BLaER1 treated with 17β-estradiol and CSF1 and Interleukin-3, amounts not matched to agents 10 nM and 100 nM (cell line): ENCODE results near the gene FOXL1.

Experiments
- H3K27ac ChIP-seq, 11 experiments: shearing (Covaris generic); formaldehyde crosslinking; 2 replicates each; pipeline ENCODE4 v1.8.1; 2022
- H3K27me3 ChIP-seq, 11 experiments: shearing (Covaris generic); formaldehyde crosslinking; 2 replicates each; pipeline ENCODE4 v1.8.1; 2022
- H3K36me3 ChIP-seq, 11 experiments: shearing (Covaris generic); formaldehyde crosslinking; 2 replicates each; pipeline ENCODE4 v1.8.1; 2022
- H3K4me1 ChIP-seq, 10 experiments: shearing (Covaris generic); formaldehyde crosslinking; 2 replicates each; pipeline ENCODE4 v1.8.1; 2022
- H3K4me2 ChIP-seq, 11 experiments: shearing (Covaris generic); formaldehyde crosslinking; 2 replicates each; pipeline ENCODE4 v1.8.1; 2022
- H3K4me3 ChIP-seq, 10 experiments: shearing (Covaris generic); formaldehyde crosslinking; 2 replicates each; pipeline ENCODE4 v1.8.1; 2022
- H3K9ac ChIP-seq, 11 experiments: shearing (Covaris generic); formaldehyde crosslinking; 2 replicates each; pipeline ENCODE4 v1.8.1; 2022
- H3K9me3 ChIP-seq, 11 experiments: shearing (Covaris generic); formaldehyde crosslinking; replicated peaks in 1 of 11; 2 replicates each; pipeline ENCODE4 v1.8.1; 2022
- H4K20me1 ChIP-seq, 11 experiments: shearing (Covaris generic); formaldehyde crosslinking; 2 replicates each; pipeline ENCODE4 v1.8.1; 2022
- Cebpa-rat ChIP-seq, 11 experiments: shearing (Covaris generic); IDR thresholded peaks; 2 replicates each; pipeline ENCODE4 v1.8.1; 2022

The FOXL1 gene

GRCh38 chr16:86609661-86610060, 31.3 kb downstream of the FOXL1 start:
- Histone ChIP-seq H3K27ac (no peak overlapping the region), H3K27me3 (no peaks in the 10 kb centered on the region), H3K9me3 (peaks cover 0 to 25% (median 9%) of the 10 kb centered on the region in 11 experiments; a peak in 10 of 22 replicates), H4K20me1 (no peaks in the 10 kb centered on the region), H3K4me2 (peak overlapping the region in 8 of 11 experiments; percentile 6 to 63 (median 28); a peak in 12 of 22 replicates), H3K4me3 (no peak overlapping the region), H3K4me1 (peaks cover 0 to 40% (median 32%) of the 10 kb centered on the region in 10 experiments; a peak in 14 of 20 replicates), H3K9ac (no peak overlapping the region), H3K36me3 (no peaks in the 10 kb centered on the region)
- TF ChIP-seq Cebpa-rat (IDR thresholded peaks at IDR 0.05): no peak

- Histone ChIP-seq H3K27me3 (no peaks in the 10 kb centered on the region), H3K27ac (no peak overlapping the region), H3K4me3 (no peak overlapping the region), H3K4me1 (peaks cover 0 to 39% (median 31%) of the 10 kb centered on the region in 10 experiments; a peak in 14 of 20 replicates), H3K4me2 (peak overlapping the region in 5 of 11 experiments; percentile 14 to 63 (median 15); a peak in 5 of 22 replicates), H4K20me1 (no peaks in the 10 kb centered on the region), H3K9me3 (peaks cover 0 to 18% (median 4%) of the 10 kb centered on the region in 11 experiments; a peak in 10 of 22 replicates), H3K36me3 (no peaks in the 10 kb centered on the region), H3K9ac (no peak overlapping the region)
- TF ChIP-seq Cebpa-rat (IDR thresholded peaks at IDR 0.05): no peak
Measured at GRCh38 chr16:86610779-86611524, 32.6 kb downstream of the FOXL1 start.

DNA sequence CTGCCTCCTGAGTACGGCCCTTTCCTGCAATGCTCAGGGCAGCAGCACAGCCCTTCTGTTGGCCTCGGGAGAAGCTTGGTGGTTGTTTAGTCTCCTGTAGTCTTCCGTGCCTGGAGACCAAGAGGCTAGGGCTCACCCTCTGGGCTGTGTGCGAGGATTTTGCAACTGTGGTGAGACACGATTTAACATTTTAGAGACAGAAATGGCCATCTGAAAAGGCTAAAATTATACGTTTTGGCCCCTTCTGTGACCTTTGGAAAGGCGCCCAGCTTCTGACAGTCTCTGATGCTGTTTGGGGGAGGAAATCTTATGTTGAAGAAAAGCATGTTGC, 33.1 kb downstream of the FOXL1 start:
- peaks cover 0 to 15% (median 0%) of the 10 kb centered on the region in 11 experiments; a peak in 5 of 22 replicates for H3K9me3 ChIP-seq
- no peak overlapping the region for H3K4me3 ChIP-seq
- peaks cover 0 to 39% (median 31%) of the 10 kb centered on the region in 10 experiments; a peak in 14 of 20 replicates for H3K4me1 ChIP-seq
- H3K36me3 ChIP-seq: no peaks in the 10 kb centered on the region
- no peak overlapping the region for H3K9ac ChIP-seq
- no peak for TF ChIP-seq Cebpa-rat (IDR thresholded peaks at IDR 0.05)
- no peak overlapping the region for H3K27ac ChIP-seq
- no peaks in the 10 kb centered on the region for H3K27me3 ChIP-seq
- no peaks in the 10 kb centered on the region for H4K20me1 ChIP-seq
- H3K4me2 ChIP-seq: peak overlapping the region in 4 of 11 experiments; percentile 14 to 63 (median 16); a peak in 1 of 22 replicates

GRCh38 chr16:86611941-86612340, 33.6 kb downstream of the FOXL1 start:
- no peaks in the 10 kb centered on the region for H3K27me3 ChIP-seq
- no peaks in the 10 kb centered on the region for H4K20me1 ChIP-seq
- no peak overlapping the region for H3K27ac ChIP-seq
- H3K36me3 ChIP-seq: no peaks in the 10 kb centered on the region
- no peak overlapping the region for H3K4me3 ChIP-seq
- no peak overlapping the region for H3K4me2 ChIP-seq
- no peak for TF ChIP-seq Cebpa-rat (IDR thresholded peaks at IDR 0.05)
- peaks cover 0 to 39% (median 31%) of the 10 kb centered on the region in 10 experiments; a peak in 14 of 20 replicates for H3K4me1 ChIP-seq
- H3K9ac ChIP-seq: no peak overlapping the region
- H3K9me3 ChIP-seq: peaks cover 0 to 10% (median 0%) of the 10 kb centered on the region in 11 experiments; a peak in 5 of 22 replicates

DNA sequence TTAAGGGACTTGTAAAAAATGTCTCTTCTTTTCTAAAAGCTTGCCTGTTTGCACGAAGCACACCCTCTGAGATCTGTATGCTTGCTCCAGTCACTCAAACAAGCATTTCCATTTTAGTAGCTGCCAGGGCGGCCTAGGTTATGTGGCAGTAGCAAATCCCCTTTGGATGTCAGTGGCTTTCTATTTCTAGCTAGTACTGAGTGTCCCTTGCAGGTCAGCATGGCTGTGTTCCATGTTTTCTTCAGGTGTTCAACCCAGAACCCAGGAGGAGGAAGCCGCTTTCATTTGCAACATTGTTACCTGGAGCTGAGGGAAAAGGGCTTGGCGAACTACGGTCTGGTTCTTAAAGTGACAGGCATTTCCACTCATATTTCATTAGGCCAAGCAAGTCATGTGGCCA, 36.4 kb downstream of the FOXL1 start:
- H3K27me3 ChIP-seq: no peaks in the 10 kb centered on the region
- no peak overlapping the region for H3K27ac ChIP-seq

DNA sequence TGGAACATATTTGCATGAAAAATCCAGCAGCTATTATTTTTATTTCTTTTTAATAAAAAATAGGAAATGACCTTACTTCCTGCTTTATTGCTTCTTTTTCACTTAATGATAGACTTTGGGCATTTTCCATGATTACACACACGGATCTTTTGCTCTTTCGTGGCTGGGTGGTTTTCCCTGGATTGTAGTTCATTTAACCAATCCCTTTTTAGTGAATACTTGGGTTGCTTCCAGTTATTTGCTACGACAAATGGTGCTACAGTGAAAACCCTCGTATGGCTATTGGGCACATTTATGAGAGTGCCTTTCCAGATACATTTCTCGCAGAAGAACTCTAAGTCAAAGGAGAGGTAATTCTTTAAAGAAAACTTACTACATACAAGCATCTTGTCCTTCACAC, 38.6 kb downstream of the FOXL1 start:
- H3K4me1 ChIP-seq: no peaks in the 10 kb centered on the region
- no peak overlapping the region for H3K4me2 ChIP-seq
- peaks cover 0 to 8% (median 0%) of the 10 kb centered on the region in 11 experiments; a peak in 2 of 22 replicates for H3K9me3 ChIP-seq
- H3K27ac ChIP-seq: no peak overlapping the region
- no peaks in the 10 kb centered on the region for H3K27me3 ChIP-seq
- H3K4me3 ChIP-seq: no peak overlapping the region
- H3K36me3 ChIP-seq: no peaks in the 10 kb centered on the region
- H4K20me1 ChIP-seq: no peaks in the 10 kb centered on the region
- TF ChIP-seq Cebpa-rat (IDR thresholded peaks at IDR 0.05): no peak
- no peak overlapping the region for H3K9ac ChIP-seq

More for the DNA sequence above, 36.4 kb downstream of the FOXL1 start:
- Histone ChIP-seq H3K4me3 (no peak overlapping the region), H4K20me1 (no peaks in the 10 kb centered on the region), H3K9me3 (no peaks in the 10 kb centered on the region; a peak in 1 of 22 replicates), H3K9ac (no peak overlapping the region), H3K4me2 (no peak overlapping the region), H3K36me3 (no peaks in the 10 kb centered on the region), H3K4me1 (peaks cover 0 to 20% (median 17%) of the 10 kb centered on the region in 10 experiments; a peak in 13 of 20 replicates)
- no peak for TF ChIP-seq Cebpa-rat (IDR thresholded peaks at IDR 0.05)

- H3K27ac ChIP-seq: no peak overlapping the region
- no peaks in the 10 kb centered on the region for H3K27me3 ChIP-seq
- TF ChIP-seq Cebpa-rat (IDR thresholded peaks at IDR 0.05): no peak
- no peaks in the 10 kb centered on the region for H3K36me3 ChIP-seq
- no peak overlapping the region for H3K4me2 ChIP-seq
- H3K9me3 ChIP-seq: peaks cover 0 to 8% (median 0%) of the 10 kb centered on the region in 11 experiments; a peak in 2 of 22 replicates
- H3K9ac ChIP-seq: no peak overlapping the region
- no peaks in the 10 kb centered on the region for H3K4me1 ChIP-seq
- no peaks in the 10 kb centered on the region for H4K20me1 ChIP-seq
- no peak overlapping the region for H3K4me3 ChIP-seq
Measured at GRCh38 chr16:86618431-86619238, 40.3 kb downstream of the FOXL1 start.

- no peak overlapping the region for H3K4me3 ChIP-seq
- H3K9me3 ChIP-seq: peaks cover 0 to 8% (median 0%) of the 10 kb centered on the region in 11 experiments; a peak in 2 of 22 replicates
- no peak overlapping the region for H3K4me2 ChIP-seq
- no peak overlapping the region for H3K9ac ChIP-seq
- no peaks in the 10 kb centered on the region for H3K36me3 ChIP-seq
- no peaks in the 10 kb centered on the region for H3K4me1 ChIP-seq
- H3K27ac ChIP-seq: no peak overlapping the region
- TF ChIP-seq Cebpa-rat (IDR thresholded peaks at IDR 0.05): no peak
- no peaks in the 10 kb centered on the region for H3K27me3 ChIP-seq
- H4K20me1 ChIP-seq: no peaks in the 10 kb centered on the region
Measured at GRCh38 chr16:86619239-86619794, 41.0 kb downstream of the FOXL1 start.

- no peak for TF ChIP-seq Cebpa-rat (IDR thresholded peaks at IDR 0.05)
- H4K20me1 ChIP-seq: no peaks in the 10 kb centered on the region
- H3K4me3 ChIP-seq: no peak overlapping the region
- no peak overlapping the region for H3K27ac ChIP-seq
- H3K9me3 ChIP-seq: peaks cover 0 to 8% (median 0%) of the 10 kb centered on the region in 11 experiments; a peak in 2 of 22 replicates
- H3K4me1 ChIP-seq: no peaks in the 10 kb centered on the region
- H3K27me3 ChIP-seq: no peaks in the 10 kb centered on the region
- H3K4me2 ChIP-seq: no peak overlapping the region
- H3K36me3 ChIP-seq: no peaks in the 10 kb centered on the region
- H3K9ac ChIP-seq: no peak overlapping the region
Measured at GRCh38 chr16:86620184-86620583, 41.8 kb downstream of the FOXL1 start.
